HG02798 (cell line): ENCODE results near the gene IRAK1.

Experiments used
- ATAC-seq: cut with Tn5 transposase; IDR thresholded peaks from one replicate; pipeline ENCODE4 v1.9.1; 2021; ENCODE audit warnings: mild to moderate bottlenecking; ENCODE audit not compliant: unreplicated experiment, poor library complexity

Gene IRAK1

DNA sequence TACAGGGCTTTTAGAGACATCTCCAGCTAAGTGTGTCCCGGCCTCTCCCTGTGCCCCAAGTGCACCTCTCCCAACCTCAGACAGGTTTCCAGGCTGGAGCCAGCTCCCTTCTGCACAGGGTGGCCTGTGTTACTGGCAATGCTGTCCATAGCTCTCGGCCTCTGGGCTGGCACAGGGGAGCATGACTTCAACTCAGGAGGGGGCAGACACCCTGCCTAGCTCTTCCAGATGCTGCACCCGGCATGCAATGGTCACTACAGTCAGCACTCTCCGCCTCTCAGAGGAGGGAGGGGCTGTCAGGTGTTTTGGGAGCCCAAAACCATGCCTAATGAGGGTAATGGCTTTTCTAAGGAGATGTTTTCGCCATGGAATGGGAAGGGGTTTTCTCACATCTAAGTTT is 2.4 kb upstream of the IRAK1 start:
- no peak for ATAC-seq

GRCh38 chrX:154021131-154021611 is 1.5 kb upstream of the IRAK1 start:
- no peak for ATAC-seq

GRCh38 chrX:154020536-154021115 is 924 bp upstream of the IRAK1 start:
- ATAC-seq: no peak

- ATAC-seq: no peak
These were observed 561 bp downstream of the IRAK1 start for GRCh38 chrX:154019061-154019621.

- no peak for ATAC-seq
These were observed 1.1 kb downstream of the IRAK1 start for GRCh38 chrX:154018518-154019060.

DNA sequence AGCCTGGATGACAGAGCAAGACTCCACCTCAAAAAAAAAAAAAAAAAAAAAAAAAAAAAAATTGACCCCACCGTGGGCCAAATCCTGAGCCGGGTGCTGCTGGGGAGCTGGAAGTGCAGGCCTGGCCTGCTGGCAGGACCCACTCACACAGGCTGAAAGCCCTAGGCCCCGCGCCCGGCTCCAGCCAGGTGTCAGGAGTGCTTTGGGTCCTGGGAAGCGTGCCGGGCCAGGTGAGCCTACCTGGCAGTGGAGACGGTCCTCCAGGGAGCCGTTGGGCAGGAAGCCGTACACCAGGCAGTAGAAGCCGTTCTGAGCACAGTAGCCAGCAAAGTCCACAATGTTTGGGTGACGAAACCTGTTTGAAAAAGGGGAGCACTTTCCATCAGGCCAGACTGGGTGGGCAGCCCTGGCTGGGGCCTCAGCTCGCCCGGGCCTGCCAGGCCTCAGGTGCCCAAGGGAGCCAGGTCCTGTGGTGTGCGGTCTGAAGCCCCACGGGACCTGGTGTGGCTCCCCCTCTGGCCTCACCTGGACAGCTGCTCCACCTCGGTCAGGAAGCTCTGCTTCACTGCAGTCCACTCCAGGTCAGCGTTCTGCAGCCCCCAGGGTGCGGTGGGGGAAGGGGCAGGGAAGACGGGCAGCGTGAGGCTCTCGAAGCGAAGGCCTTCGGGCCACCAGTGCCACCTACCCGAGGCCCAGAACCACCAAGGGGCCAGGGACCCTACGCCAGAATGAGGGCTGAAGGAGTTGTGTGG is 1.8 kb downstream of the IRAK1 start:
- no peak for ATAC-seq

- ATAC-seq: no peak
These were observed 3.2 kb downstream of the IRAK1 start for GRCh38 chrX:154016366-154017076.

DNA sequence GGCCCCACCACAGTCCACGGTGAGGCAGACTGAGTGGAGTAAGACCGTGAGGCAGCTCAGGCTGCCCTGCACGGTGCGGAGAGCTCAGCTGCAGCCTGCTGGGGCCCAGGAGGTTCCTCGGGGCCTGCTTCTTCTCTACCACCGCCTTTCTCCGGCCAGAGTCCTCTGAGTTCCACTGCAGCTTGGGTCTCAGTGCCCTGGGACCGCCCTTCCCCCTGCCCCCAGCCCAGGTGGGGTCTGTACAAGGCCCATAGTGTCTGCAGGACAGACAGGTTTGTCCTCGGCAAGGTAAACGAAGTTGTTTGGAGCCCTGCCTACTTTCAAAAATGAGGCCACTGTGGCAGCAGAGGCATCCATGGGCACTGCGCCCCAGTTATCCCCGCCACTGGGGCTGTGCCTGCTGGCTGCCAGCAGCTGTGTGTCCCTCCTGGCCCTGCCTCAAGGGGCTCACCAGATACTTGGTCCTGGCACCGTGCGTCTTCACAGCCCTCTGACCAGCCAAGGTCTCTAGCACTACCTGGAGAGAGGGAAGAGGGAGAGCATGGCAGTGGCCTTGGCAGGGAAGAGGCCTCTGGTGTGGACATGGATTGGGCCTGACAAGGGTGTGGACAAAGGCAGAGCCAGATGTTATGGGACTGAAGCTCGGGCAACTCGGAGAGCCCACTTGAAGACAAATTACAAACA is 4.0 kb downstream of the IRAK1 start:
- no peak for ATAC-seq

DNA sequence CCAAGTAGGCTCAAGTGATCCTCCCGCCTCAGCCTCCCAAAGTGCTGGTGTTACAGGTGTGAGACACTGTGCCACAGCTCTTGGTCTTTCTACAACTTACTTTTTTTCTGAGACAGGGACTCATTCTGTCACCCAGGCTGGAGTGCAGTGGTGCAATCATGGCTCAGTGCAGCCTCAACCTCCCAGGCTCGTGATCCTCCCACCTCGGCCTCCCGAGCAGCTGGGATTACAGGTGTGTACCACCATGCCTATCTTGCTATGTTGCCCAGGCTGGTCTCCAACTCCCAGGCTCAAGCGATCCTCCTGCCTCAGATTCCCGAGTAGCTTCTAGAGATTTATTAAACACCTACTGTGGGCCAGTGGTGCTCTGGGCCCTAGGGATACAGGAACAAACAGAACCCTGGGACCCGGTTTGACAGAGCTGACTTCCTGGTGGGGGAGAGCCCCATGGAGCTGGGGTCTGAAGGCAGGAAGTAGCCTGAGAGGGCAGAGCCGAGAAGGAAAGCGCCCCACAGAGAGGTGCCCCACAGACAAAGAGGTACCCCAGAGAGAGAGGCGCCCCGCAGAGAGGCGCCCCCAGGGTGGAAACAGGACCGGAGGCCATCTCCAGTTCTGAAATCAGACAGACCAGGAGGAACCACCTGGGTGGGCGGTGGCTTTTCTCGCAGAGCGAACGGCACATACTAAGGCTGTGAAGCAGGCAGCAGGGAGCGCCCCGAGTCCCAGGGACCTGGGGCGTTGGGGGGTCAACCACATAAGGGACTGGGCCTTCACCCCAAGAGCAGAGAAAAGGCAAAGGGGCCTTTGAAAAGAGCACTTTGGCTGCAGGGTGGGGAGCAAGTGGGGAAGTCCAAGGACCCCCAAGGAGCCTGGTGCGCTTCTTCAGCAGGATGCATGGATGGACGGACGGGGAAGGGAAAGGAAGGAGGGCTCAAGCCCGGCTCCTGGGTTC is 5.0 kb downstream of the IRAK1 start:
- no peak for ATAC-seq

DNA sequence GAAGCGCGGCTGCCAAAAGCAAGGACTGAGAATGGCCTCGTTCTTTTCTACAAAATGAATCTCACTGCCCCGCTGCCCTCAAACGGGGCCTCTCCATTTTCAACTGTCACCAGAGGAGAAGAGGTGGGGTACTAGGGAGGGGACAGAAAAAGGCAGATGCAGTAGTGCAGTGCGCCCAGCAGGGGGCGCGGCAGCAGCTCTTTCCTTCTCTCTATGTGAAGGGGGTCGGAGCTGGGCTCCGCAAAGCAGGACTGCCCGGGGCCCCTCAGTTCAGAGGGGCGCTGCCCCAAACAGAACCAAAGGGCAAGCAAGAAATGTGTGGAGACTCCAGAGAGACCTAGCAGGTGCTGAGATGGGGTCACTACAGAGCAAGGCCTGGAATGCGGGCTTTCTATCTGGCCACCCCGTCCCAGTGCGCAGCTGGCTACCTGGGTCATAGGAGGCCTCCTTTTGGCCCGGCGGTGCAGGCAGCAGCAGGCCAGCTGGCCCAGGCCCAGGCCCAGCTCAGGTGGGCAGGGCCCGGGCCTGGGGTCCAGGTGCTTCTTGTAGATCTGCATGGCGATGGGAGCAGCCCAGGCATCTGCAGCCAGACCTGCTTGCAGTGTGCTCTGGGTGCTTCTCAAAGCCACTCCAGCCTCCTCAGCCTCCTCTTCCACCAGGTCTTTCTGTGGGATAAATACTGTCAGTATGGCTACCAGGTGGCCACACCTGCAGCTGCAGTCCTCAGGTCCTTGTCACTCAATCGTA is 5.9 kb downstream of the IRAK1 start:
- no peak for ATAC-seq

- ATAC-seq: no peak
These were observed 6.7 kb downstream of the IRAK1 start for GRCh38 chrX:154013001-154013421.

DNA sequence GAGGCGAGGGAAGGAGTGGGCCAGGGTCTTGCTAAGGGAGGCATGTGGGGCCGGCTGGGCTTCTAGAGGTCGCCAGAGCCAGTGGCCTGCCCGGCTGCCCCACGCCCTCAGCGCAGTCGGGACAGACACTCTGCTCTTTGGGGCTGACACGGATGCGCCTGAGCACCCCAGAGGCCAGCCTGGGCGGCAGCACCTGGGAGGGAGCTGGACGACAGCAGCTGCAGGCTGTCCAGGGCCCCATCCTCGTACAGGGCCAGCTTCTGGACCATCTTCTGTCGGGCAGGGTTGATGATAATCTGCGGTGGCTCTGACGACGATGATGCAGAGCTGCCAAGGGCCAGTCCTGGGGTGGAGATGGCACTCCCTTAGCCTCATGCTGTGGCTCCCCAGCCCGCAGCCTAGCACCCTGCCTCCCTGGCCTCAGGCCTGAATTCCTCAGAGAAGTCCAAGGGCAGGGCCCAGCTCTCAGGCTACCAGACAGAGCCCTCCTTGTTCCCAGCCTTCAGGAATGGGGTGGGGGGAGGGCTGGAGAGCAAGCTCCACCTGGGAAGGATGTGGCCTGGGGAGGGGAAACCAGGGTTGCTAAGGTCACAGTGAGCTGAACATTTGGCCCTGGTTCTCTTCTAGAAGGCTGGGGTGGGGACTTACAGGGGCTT is 7.2 kb downstream of the IRAK1 start:
- ATAC-seq: no peak

GRCh38 chrX:154011376-154012335 is 8.0 kb downstream of the IRAK1 start:
- ATAC-seq: no peak

- ATAC-seq: no peak
These were observed 9.2 kb downstream of the IRAK1 start for GRCh38 chrX:154010330-154011087.

DNA sequence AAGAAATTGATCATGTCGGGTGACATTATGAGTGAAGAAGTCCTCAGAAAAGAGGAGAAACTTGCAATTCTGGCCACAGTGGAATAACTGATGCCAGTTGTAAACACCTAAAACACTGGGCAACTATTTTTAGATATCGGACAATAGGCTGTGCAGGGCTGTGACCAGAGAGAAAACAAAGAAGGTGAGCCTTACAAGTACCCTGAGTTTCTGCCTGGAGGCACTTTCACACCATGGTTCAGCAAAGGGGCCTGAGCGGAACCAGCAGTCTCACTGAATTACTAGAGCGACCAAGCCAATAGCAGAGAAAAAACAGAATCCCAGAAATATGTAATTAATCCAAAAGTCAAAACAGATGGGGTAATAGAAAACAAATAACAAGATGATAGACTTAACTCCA is 11.2 kb downstream of the IRAK1 start:
- ATAC-seq: peak; percentile 31

- no peak for ATAC-seq
These were observed 12.8 kb downstream of the IRAK1 start for GRCh38 chrX:154006947-154007346.
